Measurements from ENCODE around the gene KIF3C.

DNA sequence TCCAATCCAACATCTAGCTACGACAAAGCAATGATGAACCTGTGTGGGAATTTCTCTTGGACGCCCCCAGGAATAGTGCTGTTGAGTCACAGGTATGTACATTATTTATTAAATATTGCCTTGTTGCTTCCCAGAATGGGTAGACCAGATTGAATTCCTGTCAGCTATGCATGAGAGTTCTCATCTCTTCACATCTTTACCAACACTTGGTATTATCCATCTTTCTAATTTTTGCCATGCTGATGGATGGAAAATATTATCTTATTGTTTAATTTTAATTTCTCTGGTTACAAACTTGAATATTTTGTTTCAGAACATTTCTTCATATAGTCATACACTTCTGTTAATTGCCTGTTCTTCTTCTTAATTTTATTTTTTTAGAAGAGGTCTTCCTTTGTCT is 42.0 kb upstream of the KIF3C start:
- TF ChIP-seq, protein P1, sequence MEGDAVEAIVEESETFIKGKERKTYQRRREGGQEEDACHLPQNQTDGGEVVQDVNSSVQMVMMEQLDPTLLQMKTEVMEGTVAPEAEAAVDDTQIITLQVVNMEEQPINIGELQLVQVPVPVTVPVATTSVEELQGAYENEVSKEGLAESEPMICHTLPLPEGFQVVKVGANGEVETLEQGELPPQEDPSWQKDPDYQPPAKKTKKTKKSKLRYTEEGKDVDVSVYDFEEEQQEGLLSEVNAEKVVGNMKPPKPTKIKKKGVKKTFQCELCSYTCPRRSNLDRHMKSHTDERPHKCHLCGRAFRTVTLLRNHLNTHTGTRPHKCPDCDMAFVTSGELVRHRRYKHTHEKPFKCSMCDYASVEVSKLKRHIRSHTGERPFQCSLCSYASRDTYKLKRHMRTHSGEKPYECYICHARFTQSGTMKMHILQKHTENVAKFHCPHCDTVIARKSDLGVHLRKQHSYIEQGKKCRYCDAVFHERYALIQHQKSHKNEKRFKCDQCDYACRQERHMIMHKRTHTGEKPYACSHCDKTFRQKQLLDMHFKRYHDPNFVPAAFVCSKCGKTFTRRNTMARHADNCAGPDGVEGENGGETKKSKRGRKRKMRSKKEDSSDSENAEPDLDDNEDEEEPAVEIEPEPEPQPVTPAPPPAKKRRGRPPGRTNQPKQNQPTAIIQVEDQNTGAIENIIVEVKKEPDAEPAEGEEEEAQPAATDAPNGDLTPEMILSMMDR (IDR thresholded peaks at IDR 0.05 in 2 of 3, conservative IDR thresholded peaks at IDR 0.05 in 1 of 3; ENCODE audit: insufficient read depth in 2 of 3, low read depth in 1 of 3, low read length in 3 of 3) = no peak
- TF ChIP-seq NFRKB (IDR thresholded peaks at IDR 0.05; ENCODE audit: low read depth) = no peak
- TF ChIP-seq, protein P2, sequence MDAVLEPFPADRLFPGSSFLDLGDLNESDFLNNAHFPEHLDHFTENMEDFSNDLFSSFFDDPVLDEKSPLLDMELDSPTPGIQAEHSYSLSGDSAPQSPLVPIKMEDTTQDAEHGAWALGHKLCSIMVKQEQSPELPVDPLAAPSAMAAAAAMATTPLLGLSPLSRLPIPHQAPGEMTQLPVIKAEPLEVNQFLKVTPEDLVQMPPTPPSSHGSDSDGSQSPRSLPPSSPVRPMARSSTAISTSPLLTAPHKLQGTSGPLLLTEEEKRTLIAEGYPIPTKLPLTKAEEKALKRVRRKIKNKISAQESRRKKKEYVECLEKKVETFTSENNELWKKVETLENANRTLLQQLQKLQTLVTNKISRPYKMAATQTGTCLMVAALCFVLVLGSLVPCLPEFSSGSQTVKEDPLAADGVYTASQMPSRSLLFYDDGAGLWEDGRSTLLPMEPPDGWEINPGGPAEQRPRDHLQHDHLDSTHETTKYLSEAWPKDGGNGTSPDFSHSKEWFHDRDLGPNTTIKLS (IDR thresholded peaks at IDR 0.05; ENCODE audit: borderline replicate concordance, low read depth) = no peak
- no peak for TF ChIP-seq RUNX1 (IDR thresholded peaks at IDR 0.05; ENCODE audit: low read depth)
- TF ChIP-seq ZNF133 (CRISPR knock-in tag; IDR thresholded peaks at IDR 0.05) = no peak
- TF ChIP-seq, protein P3, sequence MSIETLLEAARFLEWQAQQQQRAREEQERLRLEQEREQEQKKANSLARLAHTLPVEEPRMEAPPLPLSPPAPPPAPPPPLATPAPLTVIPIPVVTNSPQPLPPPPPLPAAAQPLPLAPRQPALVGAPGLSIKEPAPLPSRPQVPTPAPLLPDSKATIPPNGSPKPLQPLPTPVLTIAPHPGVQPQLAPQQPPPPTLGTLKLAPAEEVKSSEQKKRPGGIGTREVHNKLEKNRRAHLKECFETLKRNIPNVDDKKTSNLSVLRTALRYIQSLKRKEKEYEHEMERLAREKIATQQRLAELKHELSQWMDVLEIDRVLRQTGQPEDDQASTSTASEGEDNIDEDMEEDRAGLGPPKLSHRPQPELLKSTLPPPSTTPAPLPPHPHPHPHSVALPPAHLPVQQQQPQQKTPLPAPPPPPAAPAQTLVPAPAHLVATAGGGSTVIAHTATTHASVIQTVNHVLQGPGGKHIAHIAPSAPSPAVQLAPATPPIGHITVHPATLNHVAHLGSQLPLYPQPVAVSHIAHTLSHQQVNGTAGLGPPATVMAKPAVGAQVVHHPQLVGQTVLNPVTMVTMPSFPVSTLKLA (conservative IDR thresholded peaks at IDR 0.05) = no peak
- TF ChIP-seq TEAD4 (IDR thresholded peaks at IDR 0.05; ENCODE audit: low read length) = no peak
- no peak for TF ChIP-seq TEAD4 (CRISPR knock-in tag; IDR thresholded peaks at IDR 0.05; ENCODE audit: borderline replicate concordance)
- no peak for TF ChIP-seq SREBF2 (CRISPR knock-in tag; IDR thresholded peaks at IDR 0.05)
- TF ChIP-seq MYBL2 (IDR thresholded peaks at IDR 0.05; ENCODE audit: low read depth) = no peak
- TF ChIP-seq MYBL2 (CRISPR knock-in tag; IDR thresholded peaks at IDR 0.05; ENCODE audit: borderline replicate concordance) = no peak
- TF ChIP-seq JUN (IDR thresholded peaks at IDR 0.05; ENCODE audit: borderline replicate concordance, low read depth, low read length) = no peak
- TF ChIP-seq JUN (CRISPR knock-in tag; IDR thresholded peaks at IDR 0.05; ENCODE audit: borderline replicate concordance) = no peak
